ENCODE results near the gene SMURF1.

DNA sequence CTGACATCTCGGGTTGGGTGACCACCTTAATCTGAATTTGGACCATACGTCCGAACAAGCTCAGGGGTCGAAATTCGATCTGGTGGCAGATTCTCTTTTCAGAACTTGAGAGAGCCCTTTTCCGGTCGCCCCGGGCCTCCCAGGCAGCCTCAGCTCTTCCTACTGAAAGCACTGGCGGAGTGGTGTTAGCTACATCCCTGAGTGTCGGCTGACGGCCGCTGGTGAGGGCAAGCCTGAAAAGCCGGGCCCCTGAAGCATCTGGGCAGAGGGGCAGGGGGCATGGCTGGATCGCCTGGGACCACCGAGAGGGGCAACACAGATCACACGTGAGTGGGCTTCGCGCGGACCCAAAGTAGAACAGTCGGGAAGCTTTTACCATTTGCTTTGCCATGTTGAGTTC, 116.1 kb downstream of the SMURF1 start:
- TF ChIP-seq REST (IDR thresholded peaks at IDR 0.05; ENCODE audit: insufficient read depth in 1 of 2, low read depth in 2 of 2, low read length in 2 of 2): no peak
- TF ChIP-seq POLR2AphosphoS5 (IDR thresholded peaks at IDR 0.05; ENCODE audit: low read depth, low read length): no peak
- no peak for TF ChIP-seq TAF1 (IDR thresholded peaks at IDR 0.05; ENCODE audit: borderline replicate concordance, insufficient read depth, low read length)
- TF ChIP-seq SIN3A (IDR thresholded peaks at IDR 0.05; ENCODE audit: borderline replicate concordance, insufficient read depth, low read length): no peak

Data from PFSK-1 (cell line).